A549 (cell line): ENCODE data around the gene PHC1. TPM values are rescaled to one million over a fixed set of nuclear protein-coding genes. Genes with fewer than 3 reads are reported as not detected.

Experiments
- ATAC-seq, 2 experiments: fragments of 200-7000 bp in 1 of 2; fragments of >200 bp in 1 of 2; cut with Nextera tagmentation in 1 of 2; cut with Tn5 transposase in 1 of 2; 3 replicates each; pipeline versions ENCODE4 v1.8.0 to v1.9.1; 2018 to 2020; ENCODE audit warnings: mild to moderate bottlenecking in 1 of 2, moderate library complexity in 1 of 2
- CTCF ChIA-PET: fragments of 300-600 bp; sonication (Branson Sonifier 250); formaldehyde crosslinking; extraction: SDS; loops from one replicate; lab custom pipeline; 2021; ENCODE audit warnings: antibody characterized with exemption, inconsistent platforms; lab: Yijun Ruan, JAX
- POLR2A ChIA-PET: fragments of 350-600 bp; formaldehyde crosslinking; extraction: SDS; loops from one replicate; lab custom pipeline; 2021; ENCODE audit warnings: antibody characterized with exemption, inconsistent platforms; lab: Yijun Ruan, JAX
- DNase-seq, 2 experiments: peaks; one replicate each; pipeline versions ENCODE4 v3.0.0 to v3.0.0-alpha.2; 2011 to 2016; ENCODE audit warnings: low read depth in 1 of 2, low spot score in 1 of 2
- FAIRE-seq: peaks from 2 replicates; lab custom pipeline; 2011; peaks lifted over from hg19 to GRCh38; lab: Jason Lieb, UNC
- H3K27ac ChIP-seq, 2 experiments: fragments of >200 bp; sonication (Bioruptor Twin); formaldehyde crosslinking; 3 replicates each; pipeline ENCODE4 v1.5.1; 2016 to 2017
- H3K4me1 ChIP-seq: fragments of >200 bp; sonication (Bioruptor Twin); formaldehyde crosslinking; 3 replicates; pipeline ENCODE4 v1.6.1; 2016
- H3K4me2 ChIP-seq: fragments of >200 bp; sonication (Bioruptor Twin); formaldehyde crosslinking; 3 replicates; pipeline ENCODE4 v1.6.1; 2016
- H3K4me3 ChIP-seq: fragments of >200 bp; sonication (Bioruptor Twin); formaldehyde crosslinking; 3 replicates; pipeline ENCODE4 v1.5.1; 2016
- H3K9me3 ChIP-seq: fragments of >200 bp; sonication (Bioruptor Twin); formaldehyde crosslinking; 3 replicates; pipeline ENCODE4 v1.6.1; 2016
- ATOH8 ChIP-seq: fragments of 250-450 bp; sonication (Bioruptor Pico); IDR thresholded peaks from 2 replicates; pipeline ENCODE4 v1.5.0; 2020; ENCODE audit warnings: low read depth, mild to moderate bottlenecking, moderate library complexity
- BCL3 ChIP-seq: fragments of >200 bp; sonication (Bioruptor Twin); formaldehyde crosslinking; IDR thresholded peaks from 3 replicates; pipeline ENCODE4 v1.6.1; 2016
- CBX8 ChIP-seq: fragments of 200-600 bp; sonication (generic); IDR thresholded peaks from 2 replicates; pipeline ENCODE4 v1.6.1; 2016
- CTCF ChIP-seq: fragments of >200 bp; sonication (Bioruptor Twin); formaldehyde crosslinking; IDR thresholded peaks from 3 replicates; pipeline ENCODE4 v1.5.1; 2016
- ESRRA ChIP-seq: fragments of 150-350 bp; IDR thresholded peaks from 2 replicates; pipeline ENCODE4 v1.6.1; 2014; ENCODE audit warnings: mild to moderate bottlenecking, low read length, borderline replicate concordance
- FOSB ChIP-seq: fragments of 250-450 bp; sonication (Bioruptor Pico); IDR thresholded peaks from 2 replicates; pipeline ENCODE4 v1.5.0; 2020; ENCODE audit warnings: mild to moderate bottlenecking, moderate library complexity
- FOSL2 ChIP-seq, 2 experiments: fragments of 450-650 bp in 1 of 2; fragments of >200 bp in 1 of 2; sonication (Bioruptor Twin) in 1 of 2; formaldehyde crosslinking; IDR thresholded peaks; 2 replicates each; pipeline versions ENCODE4 v1.5.0 to v1.6.1; 2016 to 2020; ENCODE audit warnings: mild to moderate bottlenecking in 1 of 2, moderate library complexity in 1 of 2
- FOXS1 ChIP-seq: fragments of 250-450 bp; sonication (Bioruptor Pico); IDR thresholded peaks from 2 replicates; pipeline ENCODE4 v1.5.0; 2020; ENCODE audit warnings: mild to moderate bottlenecking, moderate library complexity
- HEYL ChIP-seq: fragments of 250-450 bp; sonication (Bioruptor Pico); IDR thresholded peaks from 2 replicates; pipeline ENCODE4 v1.8.0; 2021; ENCODE audit warnings: mild to moderate bottlenecking, moderate library complexity
- HOXB13 ChIP-seq: fragments of 250-450 bp; sonication (Bioruptor Pico); IDR thresholded peaks from 2 replicates; pipeline ENCODE4 v1.5.0; 2020; ENCODE audit warnings: low read depth, mild to moderate bottlenecking, moderate library complexity
- KDM5A ChIP-seq: fragments of 200-600 bp; sonication (generic); IDR thresholded peaks from 2 replicates; pipeline ENCODE4 v1.6.1; 2016; ENCODE audit warnings: antibody characterized with exemption, mild to moderate bottlenecking
- MAFK ChIP-seq: fragments of 450-650 bp; IDR thresholded peaks from 2 replicates; pipeline ENCODE4 v1.6.1; 2014; ENCODE audit not compliant: partially characterized antibody
- MAX ChIP-seq: IDR thresholded peaks from 2 replicates; pipeline ENCODE4 v1.6.1; 2012
- MYC ChIP-seq: IDR thresholded peaks from 2 replicates; pipeline ENCODE4 v1.6.1; 2012; ENCODE audit warnings: mild to moderate bottlenecking, inconsistent platforms, low read length, improper control_type of control experiment, borderline replicate concordance
- RARB ChIP-seq: fragments of 250-450 bp; sonication (Bioruptor Pico); IDR thresholded peaks from 2 replicates; pipeline ENCODE4 v1.8.0; 2021; ENCODE audit warnings: mild to moderate bottlenecking, moderate library complexity
- RCOR1 ChIP-seq: fragments of 150-350 bp; IDR thresholded peaks from 2 replicates; pipeline ENCODE4 v1.6.1; 2014; ENCODE audit warnings: antibody characterized with exemption, low read length, low read depth
- RFX5 ChIP-seq: fragments of 450-650 bp; IDR thresholded peaks from 2 replicates; pipeline ENCODE4 v1.7.1; 2014; ENCODE audit warnings: antibody characterized with exemption, mild to moderate bottlenecking, moderate library complexity
- RNF2 ChIP-seq: fragments of 200-600 bp; sonication (generic); IDR thresholded peaks from 2 replicates; pipeline ENCODE4 v1.6.1; 2016; ENCODE audit warnings: low read depth, mild to moderate bottlenecking, antibody characterized with exemption, moderate library complexity, borderline replicate concordance
- SREBF2 ChIP-seq: fragments of 450-650 bp; IDR thresholded peaks from 2 replicates; pipeline ENCODE4 v1.6.1; 2014; ENCODE audit warnings: mild to moderate bottlenecking, moderate library complexity
- TP53 ChIP-seq: fragments of 250-450 bp; sonication (Bioruptor Pico); IDR thresholded peaks from 2 replicates; pipeline ENCODE4 v1.5.0; 2021; ENCODE audit warnings: mild to moderate bottlenecking, moderate library complexity
- ZC3H11A ChIP-seq: fragments of 450-650 bp; IDR thresholded peaks from 2 replicates; pipeline ENCODE4 v1.6.1; 2014; ENCODE audit warnings: antibody characterized with exemption, mild to moderate bottlenecking
- ZSCAN20 ChIP-seq: fragments of 250-450 bp; sonication (Bioruptor Pico); IDR thresholded peaks from 2 replicates; pipeline ENCODE4 v1.8.0; 2022; ENCODE audit warnings: mild to moderate bottlenecking, moderate library complexity
- WGBS: methylation state at CpG from one replicate; pipeline ENCODE4 v1.1.6; 2017; ENCODE audit errors: missing lambda C conversion rate; 5-methylcytosine and 5-hydroxymethylcytosine counted together
- polyA plus RNA-seq, 4 experiments: library from polyadenylated mRNA; depleted of rRNA in 3 of 4; stranded (reverse); fragments of >200 nt; fragmentation: RNase III in 1 of 4; extraction: RNeasy Plus Mini Kit Qiagen cat#74134 plus additional on column Dnase treatment in 1 of 4; gene quantifications; 2 replicates in 3 of 4; 3 replicates in 1 of 4; pipeline ENCODE4 v1.2.3, GENCODE V29; 2011 to 2017

The PHC1 gene
- polyA plus RNA-seq, 2 of the 4 experiments (the other 2 are of a cell fraction) = 11.2 to 26.5 TPM

- TF ChIP-seq ZSCAN20 (CRISPR knock-in tag) = no peak
- TF ChIP-seq SREBF2 = no peak
- TF ChIP-seq MAFK = no peak
- TF ChIP-seq RARB (CRISPR knock-in tag) = no peak
- no peak for TF ChIP-seq CBX8
Measured at GRCh38 chr12:8950702-8951478, 36.6 kb downstream of the PHC1 start (continued).

- DNase-seq = no peak
- no peak for FAIRE-seq
- H3K4me3 ChIP-seq = no peak overlapping the region
- ATAC-seq = no peak
- no peak overlapping the region for H3K4me2 ChIP-seq
- TF ChIP-seq FOXS1 (CRISPR knock-in tag) (no peak), BCL3 (no peak), HOXB13 (CRISPR knock-in tag) (no peak), RCOR1 (no peak), HEYL (no peak), ZC3H11A (no peak), KDM5A (no peak), MAFK (no peak), MAX (no peak), ATOH8 (CRISPR knock-in tag) (no peak), ZSCAN20 (CRISPR knock-in tag) (no peak), CTCF (no peak), TP53 (CRISPR knock-in tag) (no peak), FOSB (CRISPR knock-in tag) (no peak), MYC (no peak), RNF2 (no peak), RFX5 (no peak), FOSL2 (IDR thresholded peaks at IDR 0.05) (no peak), FOSL2 (CRISPR knock-in tag; IDR thresholded peaks at IDR 0.05) (no peak), ESRRA (no peak)
- TF ChIP-seq, all 56 proteins: peak for 0
- Histone ChIP-seq H3K27ac (no peak overlapping the region), H3K9me3 (no peaks in the 10 kb centered on the region), H3K4me1 (peaks cover 19% of the 10 kb centered on the region)
- WGBS = 90% methylated on average over 1 of the region's 1 CpG
- POLR2A ChIA-PET = no interaction called here
- CTCF ChIA-PET = interaction anchor here (2.5 to 3.2 kb wide), 2 partner anchors 86 to 98 kb away, joined by 19 to 21 read pairs; no protein-coding TSS in a partner anchor
Measured at GRCh38 chr12:8951744-8952143, 37.4 kb downstream of the PHC1 start.
